GM18511 (cell line): ENCODE results near the gene ADRM1.

Experiments used
- ATAC-seq: cut with Tn5 transposase; IDR thresholded peaks from one replicate; pipeline ENCODE4 v1.9.1; 2021; ENCODE audit warnings: mild to moderate bottlenecking, moderate library complexity; ENCODE audit not compliant: unreplicated experiment

Gene ADRM1

GRCh38 chr20:62336775-62337557, 34.2 kb downstream of the ADRM1 start:
- no peak for ATAC-seq

GRCh38 chr20:62337558-62338293, 34.9 kb downstream of the ADRM1 start:
- ATAC-seq = peak; percentile 40

- ATAC-seq = no peak
Measured at GRCh38 chr20:62338294-62338620, 35.5 kb downstream of the ADRM1 start.

GRCh38 chr20:62339647-62340062, 36.9 kb downstream of the ADRM1 start:
- ATAC-seq = peak; percentile 77

GRCh38 chr20:62342910-62343309, 40.1 kb downstream of the ADRM1 start:
- no peak for ATAC-seq

- no peak for ATAC-seq
Measured at GRCh38 chr20:62344092-62344491, 41.3 kb downstream of the ADRM1 start.

- ATAC-seq = no peak
Measured at GRCh38 chr20:62344782-62345181, 42.0 kb downstream of the ADRM1 start.

- ATAC-seq = no peak
Measured at GRCh38 chr20:62345681-62346370, 43.0 kb downstream of the ADRM1 start.

- no peak for ATAC-seq
Measured at GRCh38 chr20:62346398-62347150, 43.8 kb downstream of the ADRM1 start.

- no peak for ATAC-seq
Measured at GRCh38 chr20:62347151-62347404, 44.3 kb downstream of the ADRM1 start.

- ATAC-seq = no peak
Measured at GRCh38 chr20:62347445-62347844, 44.6 kb downstream of the ADRM1 start.

- ATAC-seq = no peak
Measured at GRCh38 chr20:62348604-62349003, 45.8 kb downstream of the ADRM1 start.

GRCh38 chr20:62349556-62350097, 46.8 kb downstream of the ADRM1 start:
- no peak for ATAC-seq

GRCh38 chr20:62350098-62350628, 47.4 kb downstream of the ADRM1 start:
- ATAC-seq = no peak

GRCh38 chr20:62350629-62351422, 48.0 kb downstream of the ADRM1 start:
- no peak for ATAC-seq

- no peak for ATAC-seq
Measured at GRCh38 chr20:62351469-62352401, 48.9 kb downstream of the ADRM1 start.

- no peak for ATAC-seq
Measured at GRCh38 chr20:62352402-62353288, 49.8 kb downstream of the ADRM1 start.
